Naive thymus-derived CD8-positive, alpha-beta T cell (primary cell): Measurements from ENCODE around the gene CELF4. TPM values are rescaled to one million over a fixed set of nuclear protein-coding genes. Genes with fewer than 3 reads are reported as not detected.

Experiments used
- ATAC-seq, 2 donors: fragments of 150-1000 bp; cut with Tn5 transposase in 1 of 2; sonication (Bioruptor Pico), chemical (Tn5 transposase) in 1 of 2; 1 replicate in 1 of 2; 2 replicates in 1 of 2; pipeline ENCODE4 v1.10.0; 2021; ENCODE audit warnings: mild to moderate bottlenecking in 2 of 2, moderate library complexity in 2 of 2
- POLR2A ChIA-PET: fragments of 350-600 bp; sonication (Branson Sonifier 250); formaldehyde crosslinking; loops from one replicate; lab custom pipeline; 2021; ENCODE audit warnings: antibody characterized with exemption; lab: Charles Lee
- DNase-seq, 10 donors: peaks; one replicate each; pipeline versions ENCODE4 v3.0.0 to v3.0.0-alpha.2; 2020 to 2022
- H3K27ac Mint-ChIP-seq, 10 donors: one replicate each; pipeline ENCODE4 v1.8.0; 2020 to 2022; ENCODE audit warnings: mild to moderate bottlenecking in 10 of 10, mixed read lengths in 10 of 10, moderate library complexity in 4 of 10, inconsistent platforms in 1 of 10
- H3K27me3 Mint-ChIP-seq, 5 donors: one replicate each; pipeline ENCODE4 v1.8.0; 2021 to 2022; ENCODE audit warnings: mixed read lengths in 5 of 5
- H3K36me3 Mint-ChIP-seq, 3 donors: one replicate each; pipeline ENCODE4 v1.8.0; 2020 to 2022; ENCODE audit warnings: mixed read lengths in 3 of 3, mild to moderate bottlenecking in 2 of 3, inconsistent platforms in 1 of 3
- H3K4me1 Mint-ChIP-seq, 4 donors: one replicate each; pipeline ENCODE4 v1.8.0; 2021 to 2022; ENCODE audit warnings: mixed read lengths in 4 of 4
- H3K4me3 Mint-ChIP-seq, 10 donors: one replicate each; pipeline ENCODE4 v1.8.0; 2020 to 2022; ENCODE audit warnings: mild to moderate bottlenecking in 10 of 10, mixed read lengths in 10 of 10, moderate library complexity in 6 of 10, inconsistent platforms in 1 of 10
- H3K9me3 Mint-ChIP-seq, 9 donors: one replicate each; pipeline ENCODE4 v1.8.0; 2020 to 2022; ENCODE audit warnings: mixed read lengths in 9 of 9, mild to moderate bottlenecking in 3 of 9, inconsistent platforms in 1 of 9, moderate library complexity in 1 of 9
- polyA plus RNA-seq, 3 donors: library from polyadenylated mRNA; unstranded; fragments of 300-500 nt; fragmentation: Illumina TruSeq; gene quantifications; one replicate each; pipeline ENCODE4 v1.2.3, GENCODE V29; 2021
- total RNA-seq, 8 experiments: library from RNA in 2 of 8; stranded (reverse) in 2 of 8; gene quantifications; one replicate each; pipeline ENCODE4 v1.2.3 and lab custom pipeline; 2021 to 2026

The CELF4 gene
- total and polyA plus RNA-seq, 5 experiments from 2014 or later, result 0.08 to 0.43 TPM; not detected in 3

GRCh38 chr18:37199741-37200140, 365.9 kb downstream of the CELF4 start:
- H3K9me3 Mint-ChIP-seq, result peaks cover 16 to 81% (median 31%) of the 10 kb centered on the region in 9 donors
- H3K4me3 Mint-ChIP-seq, result no peak overlapping the region

More at GRCh38 chr18:37199741-37200140, 365.9 kb downstream of the CELF4 start:
- H3K4me1 Mint-ChIP-seq, result no peaks in the 10 kb centered on the region
- POLR2A ChIA-PET, result no interaction called here
- no peak for DNase-seq
- peaks cover 25 to 54% (median 49%) of the 10 kb centered on the region in 3 donors for H3K36me3 Mint-ChIP-seq
- H3K27me3 Mint-ChIP-seq, result no peaks in the 10 kb centered on the region
- ATAC-seq, result no peak
- no peak overlapping the region for H3K27ac Mint-ChIP-seq
